Liver (tissue), 9 donors: ENCODE measurements around the gene ZC3H12D. TPM values are rescaled to one million over a fixed set of nuclear protein-coding genes. Genes with fewer than 3 reads are reported as not detected.

Experiments
- DNase-seq: peaks from one replicate; pipeline ENCODE4 v3.0.0-alpha.2; 2017; ENCODE audit warnings: low spot score
- H3K27ac ChIP-seq, 2 donors: one replicate each; pipeline ENCODE4 v1.7.0; 2013; ENCODE audit warnings: inconsistent platforms in 2 of 2, low read length in 2 of 2, control low read depth in 1 of 2, low read depth in 1 of 2, mild to moderate bottlenecking in 1 of 2
- H3K27me3 ChIP-seq, 4 donors: one replicate each; pipeline versions ENCODE4 v1.6.1 to v1.7.0; 2013; ENCODE audit warnings: low read length in 3 of 4, inconsistent platforms in 1 of 4, mild to moderate bottlenecking in 1 of 4, moderate library complexity in 1 of 4; ENCODE audit not compliant: control insufficient read depth in 4 of 4, insufficient read depth in 4 of 4
- H3K36me3 ChIP-seq, 4 donors: one replicate each; pipeline versions ENCODE4 v1.6.1 to v1.7.0; 2013; ENCODE audit warnings: low read length in 3 of 4, mild to moderate bottlenecking in 3 of 4, low read depth in 1 of 4, moderate library complexity in 1 of 4; ENCODE audit not compliant: control insufficient read depth in 4 of 4, insufficient read depth in 3 of 4
- H3K4me1 ChIP-seq, 4 donors: one replicate each; pipeline versions ENCODE4 v1.6.1 to v1.7.0; 2013; ENCODE audit warnings: low read length in 3 of 4, mild to moderate bottlenecking in 3 of 4, moderate library complexity in 1 of 4; ENCODE audit not compliant: control insufficient read depth in 4 of 4, insufficient read depth in 4 of 4
- H3K4me3 ChIP-seq, 3 donors: one replicate each; pipeline versions ENCODE4 v1.6.1 to v1.7.0; 2013; ENCODE audit warnings: low read length in 3 of 3, control low read depth in 1 of 3, low read depth in 1 of 3, mild to moderate bottlenecking in 1 of 3
- H3K9ac ChIP-seq, 2 donors: one replicate each; pipeline ENCODE4 v1.7.0; 2013; ENCODE audit warnings: low read length in 2 of 2, mild to moderate bottlenecking in 2 of 2, moderate library complexity in 2 of 2, control low read depth in 1 of 2, low read depth in 1 of 2
- H3K9me3 ChIP-seq, 4 donors: one replicate each; pipeline versions ENCODE4 v1.6.1 to v1.7.0; 2013; ENCODE audit warnings: low read length in 3 of 4; ENCODE audit not compliant: control insufficient read depth in 4 of 4
- ATF3 ChIP-seq: IDR thresholded peaks from 2 replicates; pipeline ENCODE4 v1.6.1; 2016; ENCODE audit warnings: antibody characterized with exemption
- CTCF ChIP-seq: fragments of 150-350 bp; IDR thresholded peaks from 2 replicates; pipeline ENCODE4 v1.5.1; 2017; ENCODE audit warnings: improper control_type of control experiment, low read depth, low read length; ENCODE audit not compliant: missing input control
- EGR1 ChIP-seq, 2 donors: IDR thresholded peaks; 2 replicates each; pipeline ENCODE4 v1.6.1; 2016 to 2018; ENCODE audit warnings: antibody characterized with exemption in 2 of 2, low read depth in 2 of 2
- FOXA1 ChIP-seq: IDR thresholded peaks from 2 replicates; pipeline ENCODE4 v1.6.1; 2016; ENCODE audit warnings: antibody characterized with exemption
- HNF4A ChIP-seq, 2 donors: conservative IDR thresholded peaks; 2 replicates each; pipeline ENCODE4 v1.6.1; 2016; ENCODE audit warnings: antibody characterized with exemption in 2 of 2, mild to moderate bottlenecking in 2 of 2
- HNF4G ChIP-seq: IDR thresholded peaks from 2 replicates; pipeline ENCODE4 v1.6.1; 2016; ENCODE audit warnings: antibody characterized with exemption
- JUND ChIP-seq, 2 donors: IDR thresholded peaks; 2 replicates each; pipeline ENCODE4 v1.6.1; 2016; ENCODE audit warnings: antibody characterized with exemption in 2 of 2
- NR2F2 ChIP-seq: IDR thresholded peaks from 2 replicates; pipeline ENCODE4 v1.6.1; 2016; ENCODE audit warnings: antibody characterized with exemption
- RAD21 ChIP-seq, 2 donors: IDR thresholded peaks; 2 replicates each; pipeline ENCODE4 v1.6.1; 2016; ENCODE audit warnings: antibody characterized with exemption in 2 of 2, mild to moderate bottlenecking in 2 of 2
- REST ChIP-seq: IDR thresholded peaks from 2 replicates; pipeline ENCODE4 v1.6.1; 2016; ENCODE audit warnings: antibody characterized with exemption, mild to moderate bottlenecking
- SP1 ChIP-seq: IDR thresholded peaks from 2 replicates; pipeline ENCODE4 v1.6.1; 2018; ENCODE audit warnings: antibody characterized with exemption, mild to moderate bottlenecking
- YY1 ChIP-seq: IDR thresholded peaks from 2 replicates; pipeline ENCODE4 v1.6.1; 2016; ENCODE audit warnings: antibody characterized with exemption, mild to moderate bottlenecking
- WGBS: extraction: QIAGEN DNeasy Blood & Tissue Kit; methylation state at CpG from one replicate; pipeline ENCODE4 v1.1.7; 2013; 5-methylcytosine and 5-hydroxymethylcytosine counted together
- polyA plus RNA-seq, 2 donors: library from polyadenylated mRNA; stranded (reverse) in 1 of 2; unstranded in 1 of 2; fragments of 200-250 nt in 1 of 2; fragments of >200 nt in 1 of 2; fragmentation: Nextera tagmentation in 1 of 2; extraction: Ambion mirVana in 1 of 2; gene quantifications; one replicate each; pipeline versions ENCODE4 v1.2.1 to v1.2.3, GENCODE V29; 2013 to 2015
- total RNA-seq, 2 donors: library from RNA; depleted of rRNA; stranded (reverse); fragments of >200 nt; gene quantifications; one replicate each; pipeline ENCODE4 v1.2.3, GENCODE V29; 2014
- donor health status: healthy.
- donor health status: healthy.
- donor health status: healthy.
- donor health status: healthy.
- donor health status: healthy.

The ZC3H12D gene
- total and polyA plus RNA-seq, 4 donors = 0.07 to 1.4 (median 0.84) TPM

GRCh38 chr6:149489967-149490366 is 5.2 kb upstream of the ZC3H12D start:
- Histone ChIP-seq H3K4me1 (peaks cover 0 to 6% (median 0%) of the 10 kb centered on the region in 4 donors), H3K36me3 (no peaks in the 10 kb centered on the region), H3K27ac (no peak overlapping the region), H3K4me3 (no peak overlapping the region), H3K27me3 (no peaks in the 10 kb centered on the region), H3K9me3 (no peaks in the 10 kb centered on the region), H3K9ac (no peak overlapping the region)
- WGBS = 91% methylated on average over 4 of the region's 4 CpGs
- TF ChIP-seq CTCF = no peak
- no peak for TF ChIP-seq ATF3
- TF ChIP-seq REST = no peak
- no peak for TF ChIP-seq EGR1 (IDR thresholded peaks at IDR 0.05; ENCODE audit: low read depth in 2 of 2)
- TF ChIP-seq JUND (IDR thresholded peaks at IDR 0.05) = no peak
- no peak for TF ChIP-seq RAD21 (IDR thresholded peaks at IDR 0.05)
- no peak for TF ChIP-seq YY1
- TF ChIP-seq NR2F2 = no peak
- no peak for TF ChIP-seq SP1
- TF ChIP-seq FOXA1 = no peak
- TF ChIP-seq HNF4A (conservative IDR thresholded peaks at IDR 0.05) = no peak
- DNase-seq = no peak

GRCh38 chr6:149488815-149489214 is 4.0 kb upstream of the ZC3H12D start:
- TF ChIP-seq HNF4G = no peak
- Histone ChIP-seq H3K36me3 (no peaks in the 10 kb centered on the region), H3K27ac (no peak overlapping the region), H3K4me1 (peaks cover 0 to 6% (median 0%) of the 10 kb centered on the region in 4 donors), H3K9me3 (no peaks in the 10 kb centered on the region), H3K9ac (no peak overlapping the region), H3K4me3 (no peak overlapping the region), H3K27me3 (no peaks in the 10 kb centered on the region)
- 74% methylated on average over 3 of the region's 3 CpGs for WGBS
- DNase-seq = no peak

GRCh38 chr6:149487316-149487715 is 2.5 kb upstream of the ZC3H12D start:
- 90% methylated on average over 4 of the region's 4 CpGs for WGBS
- TF ChIP-seq HNF4G = no peak
- Histone ChIP-seq H3K9me3 (no peaks in the 10 kb centered on the region), H3K27ac (no peak overlapping the region), H3K4me3 (no peak overlapping the region), H3K36me3 (no peaks in the 10 kb centered on the region), H3K27me3 (no peaks in the 10 kb centered on the region), H3K9ac (no peak overlapping the region), H3K4me1 (peaks cover 0 to 6% (median 0%) of the 10 kb centered on the region in 4 donors)
- no peak for DNase-seq
